PC-3 (cell line): ENCODE data around the gene DHRS3. TPM values are rescaled to one million over a fixed set of nuclear protein-coding genes. Genes with fewer than 3 reads are reported as not detected.

Experiments
- ATAC-seq: fragments of 200-7000 bp; cut with Tn5 transposase; 2 replicates; pipeline ENCODE4 v1.9.1; 2020; ENCODE audit warnings: mild to moderate bottlenecking, moderate library complexity
- BruUV-seq: library from RNA; stranded (reverse); fragments of 400-500 nt; replicated peaks from 2 replicates; lab custom pipeline; 2021; lab: Mats Ljungman, UMichigan
- CTCF ChIA-PET: fragments of 300-600 bp; sonication (Branson Sonifier 250); formaldehyde crosslinking; loops from one replicate; lab custom pipeline; 2022; ENCODE audit warnings: antibody characterized with exemption; lab: Charles Lee
- POLR2A ChIA-PET: fragments of 300-600 bp; sonication (Branson Sonifier 250); formaldehyde crosslinking; loops from one replicate; lab custom pipeline; 2022; ENCODE audit warnings: antibody characterized with exemption; ENCODE audit not compliant: unreplicated experiment; lab: Charles Lee
- DNase-seq: peaks from one replicate; pipeline ENCODE4 v3.0.0-alpha.2; 2015
- H2AFZ ChIP-seq: fragments of 300-600 bp; sonication (generic); 2 replicates; pipeline ENCODE4 v1.6.0; 2016; ENCODE audit warnings: antibody characterized with exemption, low read length
- H3F3A ChIP-seq: fragments of 300-600 bp; sonication (generic); one replicate; pipeline ENCODE4 v1.6.0; 2017; ENCODE audit warnings: antibody characterized with exemption, low read length, control low read depth, mild to moderate bottlenecking; ENCODE audit not compliant: unreplicated experiment
- H3K27ac ChIP-seq: fragments of 300-600 bp; sonication (generic); 2 replicates; pipeline ENCODE4 v1.5.1; 2016; ENCODE audit warnings: mild to moderate bottlenecking, low read length
- H3K27me3 ChIP-seq: fragments of 300-600 bp; sonication (generic); 2 replicates; pipeline ENCODE4 v1.6.1; 2016; ENCODE audit warnings: low read length, mixed read lengths
- H3K36me3 ChIP-seq: fragments of 300-600 bp; sonication (generic); 2 replicates; pipeline ENCODE4 v1.6.1; 2016; ENCODE audit warnings: low read depth, mixed run types, low read length, mixed read lengths
- H3K4me1 ChIP-seq: fragments of 300-600 bp; sonication (generic); 2 replicates; pipeline ENCODE4 v1.5.1; 2016; ENCODE audit warnings: low read length; ENCODE audit not compliant: insufficient read depth
- H3K4me2 ChIP-seq: fragments of 300-600 bp; sonication (generic); 2 replicates; pipeline ENCODE4 v1.6.0; 2016; ENCODE audit warnings: low read length
- H3K4me3 ChIP-seq: fragments of 300-600 bp; sonication (generic); 2 replicates; pipeline ENCODE4 v1.5.1; 2016; ENCODE audit warnings: mild to moderate bottlenecking, low read length, mixed read lengths
- H3K79me2 ChIP-seq: fragments of 300-600 bp; sonication (generic); 2 replicates; pipeline ENCODE4 v1.6.1; 2017; ENCODE audit warnings: low read length, mixed read lengths
- H3K9ac ChIP-seq: fragments of 300-600 bp; sonication (generic); 2 replicates; pipeline ENCODE4 v1.6.0; 2016; ENCODE audit warnings: mild to moderate bottlenecking, low read length
- H3K9me2 ChIP-seq: fragments of 300-600 bp; sonication (generic); replicated peaks from 2 replicates; pipeline ENCODE4 v1.6.1; 2016; ENCODE audit warnings: mixed run types, low read length, mixed read lengths
- H3K9me3 ChIP-seq: fragments of 300-600 bp; sonication (generic); 2 replicates; pipeline ENCODE4 v1.6.1; 2016; ENCODE audit warnings: low read length, mixed read lengths
- H4K20me1 ChIP-seq: fragments of 300-600 bp; sonication (generic); 2 replicates; pipeline ENCODE4 v1.6.1; 2016; ENCODE audit warnings: low read length, mixed read lengths
- CTCF ChIP-seq: fragments of 300-600 bp; sonication (generic); conservative IDR thresholded peaks from 2 replicates; pipeline ENCODE4 v1.5.1; 2017; ENCODE audit warnings: antibody characterized with exemption, low read depth, mild to moderate bottlenecking, low read length
- EZH2 ChIP-seq: fragments of 300-600 bp; sonication (generic); IDR thresholded peaks from one replicate; pipeline ENCODE4 v1.6.1; 2017; ENCODE audit warnings: antibody characterized with exemption, mild to moderate bottlenecking, low read length; ENCODE audit not compliant: unreplicated experiment
- EZH2phosphoT487 ChIP-seq: fragments of 300-600 bp; sonication (generic); IDR thresholded peaks from 2 replicates; pipeline ENCODE4 v1.6.1; 2018; ENCODE audit warnings: mild to moderate bottlenecking, antibody characterized with exemption, low read length, borderline replicate concordance
- intact Hi-C: fragments of 100-400 bp; cut with micrococcal nuclease; formaldehyde crosslinking; loops from 2 replicates; pipeline ENCODE4 v1.9.0; 2023
- total RNA-seq: library from RNA; depleted of rRNA; stranded (reverse); fragments of >200 nt; gene quantifications from 2 replicates; pipeline ENCODE4 v1.2.3, GENCODE V29; 2014

DHRS3 gene
- total RNA-seq, 1 experiment from 2014 or later, result 105 TPM

- H3K4me1 ChIP-seq, result no peaks in the 10 kb centered on the region
- intact Hi-C loops, result no loop called here
- H3K79me2 ChIP-seq, result no peaks in the 10 kb centered on the region
- H3K9me2 ChIP-seq, result no peaks in the 10 kb centered on the region
- DNase-seq (no peak), ATAC-seq (no peak)
- no peaks in the 10 kb centered on the region for H3K36me3 ChIP-seq
- H3K4me2 ChIP-seq, result no peak overlapping the region
- H3K9ac ChIP-seq, result no peak overlapping the region
- no peak overlapping the region for H2AFZ ChIP-seq
- BruUV-seq, result no TSS peak
- H3F3A ChIP-seq, result no peaks in the 10 kb centered on the region
- TF ChIP-seq CTCF (no peak), EZH2 (no peak), EZH2phosphoT487 (no peak)
- peaks cover 16% of the 10 kb centered on the region for H3K9me3 ChIP-seq
- no peak overlapping the region for H3K27ac ChIP-seq
- CTCF ChIA-PET, result no interaction called here
- no peak overlapping the region for H3K4me3 ChIP-seq
- POLR2A ChIA-PET, result no interaction called here
- 0 out of 2 replicates have a peak, but pooled peaks cover 3% of the 10 kb centered on the region for H3K27me3 ChIP-seq
- no peaks in the 10 kb centered on the region for H4K20me1 ChIP-seq
Observed at GRCh38 chr1:12644829-12645228, 26.8 kb upstream of the DHRS3 start.

GRCh38 chr1:12644237-12644636 is 26.2 kb upstream of the DHRS3 start:
- no peak overlapping the region for H3K4me2 ChIP-seq
- DNase-seq, result no peak
- H3K4me1 ChIP-seq, result no peaks in the 10 kb centered on the region
- no TSS peak for BruUV-seq
- H3K27me3 ChIP-seq, result 0 out of 2 replicates have a peak, but pooled peaks cover 3% of the 10 kb centered on the region
- ChIA-PET POLR2A (no interaction called here), CTCF (no interaction called here)
- H2AFZ ChIP-seq, result no peak overlapping the region
- H3K9ac ChIP-seq, result no peak overlapping the region
- no peaks in the 10 kb centered on the region for H3F3A ChIP-seq
- no peaks in the 10 kb centered on the region for H3K9me2 ChIP-seq
- peaks cover 22% of the 10 kb centered on the region for H3K9me3 ChIP-seq
- intact Hi-C loops, result no loop called here
- H3K27ac ChIP-seq, result no peak overlapping the region
- H3K4me3 ChIP-seq, result no peak overlapping the region
- TF ChIP-seq CTCF (no peak), EZH2 (no peak), EZH2phosphoT487 (no peak)
- no peaks in the 10 kb centered on the region for H3K36me3 ChIP-seq
- H4K20me1 ChIP-seq, result no peaks in the 10 kb centered on the region
- no peaks in the 10 kb centered on the region for H3K79me2 ChIP-seq
- no peak for ATAC-seq

GRCh38 chr1:12643785-12644184 is 25.8 kb upstream of the DHRS3 start, which contains the start of gene AADACL4:
Gene AADACL4 (plus strand): TSS chr1:12644085. CDS start chr1:12644547, 462 bp downstream.
- H3K9me3 ChIP-seq, result peaks cover 22% of the 10 kb centered on the region
- no peak within 1 kb of the TSS for H3K9ac ChIP-seq
- no peaks in the 10 kb centered on the region for H4K20me1 ChIP-seq
- CTCF ChIA-PET, result no interaction called here
- no peaks in the 10 kb centered on the region for H3K9me2 ChIP-seq
- no peaks in the 10 kb centered on the region for H3F3A ChIP-seq
- intact Hi-C loops, result no loop called here
- no peaks in the 10 kb centered on the region for H3K36me3 ChIP-seq
- H3K27me3 ChIP-seq, result 0 out of 2 replicates have a peak, but pooled peaks cover 3% of the 10 kb centered on the region
- BruUV-seq, result no TSS peak
- POLR2A ChIA-PET, result no interaction called here
- no peak within 1 kb of the TSS for H3K4me3 ChIP-seq
- DNase-seq, result no peak
- ATAC-seq, result no peak
- H3K27ac ChIP-seq, result no peak within 1 kb of the TSS
- H2AFZ ChIP-seq, result no peak within 1 kb of the TSS
- H3K79me2 ChIP-seq, result no peaks in the 10 kb centered on the region
- TF ChIP-seq CTCF (no peak), EZH2phosphoT487 (no peak), EZH2 (no peak)
- H3K4me1 ChIP-seq, result no peaks in the 10 kb centered on the region
- no peak within 1 kb of the TSS for H3K4me2 ChIP-seq
